A673 (cell line): ENCODE data around the gene RFK. TPM values are rescaled to one million over a fixed set of nuclear protein-coding genes. Genes with fewer than 3 reads are reported as not detected.

Source experiments
- BruUV-seq: library from RNA; stranded (reverse); fragments of 400-500 nt; replicated peaks from 2 replicates; lab custom pipeline; 2021; lab: Mats Ljungman, UMichigan
- CTCF ChIA-PET: fragments of 300-600 bp; sonication (Branson Sonifier 250); formaldehyde crosslinking; loops from one replicate; lab custom pipeline; 2022; ENCODE audit warnings: antibody characterized with exemption; lab: Charles Lee
- POLR2A ChIA-PET: fragments of 300-600 bp; sonication (Branson Sonifier 250); formaldehyde crosslinking; loops from one replicate; lab custom pipeline; 2022; ENCODE audit warnings: antibody characterized with exemption; ENCODE audit not compliant: low non-redundant PET; lab: Charles Lee
- DNase-seq: peaks from one replicate; pipeline ENCODE4 v3.0.0-alpha.2; 2015; ENCODE audit warnings: low spot score
- H3K27ac ChIP-seq: fragments of 200-600 bp; sonication (generic); 2 replicates; pipeline ENCODE4 v1.5.1; 2016; ENCODE audit warnings: mixed run types, low read depth, mild to moderate bottlenecking, mixed read lengths, antibody characterized with exemption, low read length; ENCODE audit not compliant: poor library complexity, severe bottlenecking
- H3K27me3 ChIP-seq: fragments of 200-600 bp; sonication (generic); replicated peaks from 2 replicates; pipeline ENCODE4 v1.6.1; 2017; ENCODE audit warnings: mixed run types, low read depth, mild to moderate bottlenecking, mixed read lengths, antibody characterized with exemption, low read length; ENCODE audit not compliant: insufficient read depth, poor library complexity
- H3K36me3 ChIP-seq: fragments of 200-600 bp; sonication (generic); 2 replicates; pipeline ENCODE4 v1.6.1; 2016; ENCODE audit warnings: mixed run types, mild to moderate bottlenecking, mixed read lengths, antibody characterized with exemption, low read length; ENCODE audit not compliant: insufficient read depth, poor library complexity, severe bottlenecking
- H3K4me1 ChIP-seq: fragments of 200-600 bp; sonication (generic); 2 replicates; pipeline ENCODE4 v1.6.1; 2017; ENCODE audit warnings: mixed run types, mild to moderate bottlenecking, mixed read lengths, antibody characterized with exemption, low read length; ENCODE audit not compliant: insufficient read depth, poor library complexity, severe bottlenecking
- H3K4me3 ChIP-seq: fragments of 200-600 bp; sonication (generic); 2 replicates; pipeline ENCODE4 v1.5.1; 2016; ENCODE audit warnings: low read depth, mixed run types, mild to moderate bottlenecking, mixed read lengths, low read length; ENCODE audit not compliant: poor library complexity, severe bottlenecking
- H3K9me3 ChIP-seq: fragments of 200-600 bp; sonication (generic); 2 replicates; pipeline ENCODE4 v1.6.1; 2016; ENCODE audit warnings: mixed run types, low read depth, mild to moderate bottlenecking, mixed read lengths, antibody characterized with exemption, low read length; ENCODE audit not compliant: poor library complexity, severe bottlenecking
- EZH2 ChIP-seq: fragments of 200-600 bp; sonication (generic); IDR thresholded peaks from 2 replicates; pipeline ENCODE4 v1.6.1; 2017; ENCODE audit warnings: borderline replicate concordance, low read depth, mild to moderate bottlenecking, mixed read lengths, antibody characterized with exemption, low read length; ENCODE audit not compliant: poor library complexity, severe bottlenecking
- intact Hi-C: fragments of 100-400 bp; cut with micrococcal nuclease; formaldehyde crosslinking; loops from one replicate; pipeline ENCODE4 v1.10.0; 2022; ENCODE audit not compliant: unreplicated experiment
- total RNA-seq: library from RNA; stranded (reverse); gene quantifications from 2 replicates; pipeline ENCODE4 v1.2.3, GENCODE V29; 2021
- TF ChIP-seq, protein P1 (sequence below): fragments of 300-800, 200-600 bp; sonication (generic); conservative IDR thresholded peaks from 2 replicates; pipeline ENCODE4 v1.5.1; 2017; ENCODE audit warnings: low read depth, mild to moderate bottlenecking, antibody characterized with exemption, low read length, moderate library complexity, mixed read lengths

Gene RFK
- total RNA-seq, 1 experiment from 2014 or later, result 22.1 TPM

DNA sequence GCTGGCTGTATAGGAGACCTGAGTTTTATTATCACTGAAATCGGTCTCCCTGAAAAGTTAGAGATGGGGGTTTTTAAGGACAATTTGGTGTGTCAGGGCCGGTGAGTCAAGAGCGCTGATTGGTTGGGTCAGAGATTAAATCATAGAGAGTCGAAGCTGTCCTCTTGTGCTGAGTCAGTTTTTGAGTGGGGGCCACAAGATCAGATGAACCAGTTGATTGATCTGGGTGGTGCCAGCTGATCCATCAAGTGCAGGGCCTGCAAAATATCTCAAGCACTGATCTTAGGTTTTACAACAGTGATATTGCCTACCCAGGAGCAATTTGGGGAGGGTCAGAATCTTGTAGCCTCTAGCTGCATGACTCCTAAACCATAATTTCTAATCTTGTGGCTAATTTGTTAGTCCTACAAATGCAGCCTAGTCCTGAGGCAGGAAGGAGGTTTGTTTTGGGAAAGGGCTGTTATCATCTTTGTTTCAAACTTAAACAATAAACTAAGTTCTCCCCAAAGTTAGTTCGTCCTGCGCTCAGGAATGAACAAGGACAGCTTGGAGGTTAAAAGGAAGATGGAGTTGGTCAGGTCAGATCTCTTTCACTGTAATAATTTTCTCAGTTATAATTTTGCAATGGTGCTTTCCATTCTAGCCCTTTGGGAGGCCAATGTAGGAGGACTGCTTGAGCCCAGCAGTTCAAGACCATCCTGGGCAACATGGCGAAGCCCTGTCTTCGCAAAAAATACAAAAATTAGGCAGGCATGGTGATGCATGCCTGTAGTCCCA, 31.6 kb upstream of the RFK start:
- Histone ChIP-seq H3K9me3 (no peaks in the 10 kb centered on the region), H3K27ac (no peak overlapping the region), H3K36me3 (no peaks in the 10 kb centered on the region), H3K4me3 (no peak overlapping the region), H3K4me1 (no peaks in the 10 kb centered on the region), H3K27me3 (no peaks in the 10 kb centered on the region)
- DNase-seq, result no peak
- no TSS peak for BruUV-seq
- ChIA-PET CTCF (no interaction called here), POLR2A (no interaction called here)
- intact Hi-C loops, result no loop called here
- TF ChIP-seq EZH2, result no peak
- TF ChIP-seq, protein P1, sequence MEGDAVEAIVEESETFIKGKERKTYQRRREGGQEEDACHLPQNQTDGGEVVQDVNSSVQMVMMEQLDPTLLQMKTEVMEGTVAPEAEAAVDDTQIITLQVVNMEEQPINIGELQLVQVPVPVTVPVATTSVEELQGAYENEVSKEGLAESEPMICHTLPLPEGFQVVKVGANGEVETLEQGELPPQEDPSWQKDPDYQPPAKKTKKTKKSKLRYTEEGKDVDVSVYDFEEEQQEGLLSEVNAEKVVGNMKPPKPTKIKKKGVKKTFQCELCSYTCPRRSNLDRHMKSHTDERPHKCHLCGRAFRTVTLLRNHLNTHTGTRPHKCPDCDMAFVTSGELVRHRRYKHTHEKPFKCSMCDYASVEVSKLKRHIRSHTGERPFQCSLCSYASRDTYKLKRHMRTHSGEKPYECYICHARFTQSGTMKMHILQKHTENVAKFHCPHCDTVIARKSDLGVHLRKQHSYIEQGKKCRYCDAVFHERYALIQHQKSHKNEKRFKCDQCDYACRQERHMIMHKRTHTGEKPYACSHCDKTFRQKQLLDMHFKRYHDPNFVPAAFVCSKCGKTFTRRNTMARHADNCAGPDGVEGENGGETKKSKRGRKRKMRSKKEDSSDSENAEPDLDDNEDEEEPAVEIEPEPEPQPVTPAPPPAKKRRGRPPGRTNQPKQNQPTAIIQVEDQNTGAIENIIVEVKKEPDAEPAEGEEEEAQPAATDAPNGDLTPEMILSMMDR, result no peak

DNA sequence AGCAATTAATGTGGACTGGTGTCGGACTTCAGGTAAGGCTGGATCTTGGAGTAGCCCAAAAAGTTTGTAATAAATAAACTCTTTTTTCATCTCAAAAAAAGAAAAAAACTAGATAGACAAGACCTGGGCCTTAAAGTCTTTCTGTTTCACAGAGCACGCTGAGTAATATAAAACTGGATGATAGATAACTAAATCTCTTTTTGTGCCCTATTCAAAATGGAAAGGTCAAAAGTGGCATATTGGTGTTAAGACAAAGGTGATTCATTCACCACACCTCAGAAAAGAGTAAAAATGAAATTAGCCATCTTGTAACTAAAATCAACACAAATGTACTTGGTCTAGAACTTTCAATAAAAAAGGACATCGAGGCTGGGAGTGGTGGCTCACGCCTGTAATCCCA, 30.3 kb upstream of the RFK start:
- Histone ChIP-seq H3K27ac (no peak overlapping the region), H3K27me3 (no peaks in the 10 kb centered on the region), H3K9me3 (no peaks in the 10 kb centered on the region), H3K36me3 (no peaks in the 10 kb centered on the region), H3K4me3 (no peak overlapping the region), H3K4me1 (no peaks in the 10 kb centered on the region)
- no TSS peak for BruUV-seq
- ChIA-PET POLR2A (no interaction called here), CTCF (no interaction called here)
- intact Hi-C loops, result no loop called here
- no peak for DNase-seq
- TF ChIP-seq, protein P1, result no peak
- TF ChIP-seq EZH2, result no peak

DNA sequence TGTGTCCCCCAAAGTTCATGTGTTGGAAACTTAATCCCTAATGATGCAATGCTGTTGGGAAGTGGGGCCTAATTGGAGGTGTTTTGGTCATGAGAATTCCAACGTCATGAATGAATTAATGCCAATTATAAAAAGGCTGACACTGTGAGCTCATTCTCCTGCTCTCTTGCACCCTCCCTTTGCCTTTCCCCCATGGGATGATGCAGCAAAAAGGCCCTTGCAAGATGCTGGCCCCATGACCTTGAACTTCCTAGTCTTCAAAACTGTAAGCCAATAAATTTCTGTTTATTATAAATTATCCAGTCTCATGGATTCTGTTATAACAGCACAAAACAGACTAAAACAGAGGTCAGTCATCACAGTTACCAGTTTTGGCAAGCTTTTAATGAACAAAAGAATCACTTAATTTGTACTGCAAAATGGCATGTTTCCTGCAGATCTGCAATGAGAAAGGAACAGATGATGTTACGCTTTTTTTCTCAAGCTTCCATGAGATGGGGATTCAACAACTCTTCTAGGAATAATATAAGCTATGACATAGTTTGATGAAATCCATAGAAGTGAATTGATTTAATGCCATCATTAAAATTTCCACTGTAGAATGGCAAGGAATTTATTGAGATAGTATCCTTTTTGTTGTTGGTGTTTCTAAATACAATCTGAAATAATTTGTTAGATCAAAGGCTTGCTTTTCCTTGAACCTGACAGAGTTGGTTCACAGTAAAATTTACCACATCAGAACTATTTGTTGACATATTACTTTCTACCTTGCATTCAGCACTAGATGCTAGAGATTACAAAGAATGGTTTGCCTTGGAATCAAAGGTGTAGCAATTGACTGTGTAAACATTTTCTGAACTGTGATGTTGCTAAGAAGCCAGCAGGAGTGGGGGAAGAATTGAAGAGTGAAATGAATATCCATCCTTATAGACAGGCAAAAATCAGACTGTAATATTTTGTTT, 29.3 kb upstream of the RFK start:
- BruUV-seq, result no TSS peak
- no peak for DNase-seq
- H3K4me3 ChIP-seq, result no peak overlapping the region
- POLR2A ChIA-PET, result no interaction called here
- intact Hi-C loops, result no loop called here
- no peaks in the 10 kb centered on the region for H3K27me3 ChIP-seq
- CTCF ChIA-PET, result no interaction called here
- no peaks in the 10 kb centered on the region for H3K36me3 ChIP-seq
- TF ChIP-seq, protein P1, result no peak
- TF ChIP-seq EZH2, result no peak
- H3K9me3 ChIP-seq, result no peaks in the 10 kb centered on the region
- no peaks in the 10 kb centered on the region for H3K4me1 ChIP-seq
- no peak overlapping the region for H3K27ac ChIP-seq
